ENCODE data around the gene KDM6B. TPM values are rescaled to one million over a fixed set of nuclear protein-coding genes. Genes with fewer than 3 reads are reported as not detected.
A peak's percentile ranks its signal among the peaks of the same experiment; 100 is the strongest.

Gene KDM6B
- total RNA-seq, 1 donor from 2014 or later: 0.48 TPM

- DNase-seq (ENCODE audit: low spot score): no peak
These were observed 33.9 kb downstream of the KDM6B start for GRCh38 chr17:7867881-7868329.

DNA sequence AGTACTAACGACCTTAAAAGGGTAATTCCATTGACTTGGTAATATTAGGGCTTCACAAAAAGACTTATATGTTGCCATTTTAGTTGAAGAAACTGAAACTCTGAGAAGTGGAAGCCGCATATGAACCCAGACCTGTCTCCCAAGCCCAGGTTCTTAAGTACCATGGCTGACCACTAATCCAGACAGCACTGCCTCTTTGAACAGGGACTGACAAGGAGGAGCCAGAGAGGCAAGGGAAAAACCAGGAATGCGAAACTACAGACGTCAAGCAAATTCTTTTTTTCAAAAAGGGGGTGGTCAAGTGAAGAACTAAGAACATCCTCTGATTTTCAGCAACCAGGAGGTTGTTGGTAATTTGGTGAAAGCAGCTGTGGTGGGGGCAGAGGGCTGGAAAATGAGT, 39.0 kb downstream of the KDM6B start:
- peak; percentile 73 for DNase-seq (ENCODE audit: low spot score)

- no peak for DNase-seq (ENCODE audit: low spot score)
These were observed 41.9 kb downstream of the KDM6B start for GRCh38 chr17:7875804-7876370.

DNA sequence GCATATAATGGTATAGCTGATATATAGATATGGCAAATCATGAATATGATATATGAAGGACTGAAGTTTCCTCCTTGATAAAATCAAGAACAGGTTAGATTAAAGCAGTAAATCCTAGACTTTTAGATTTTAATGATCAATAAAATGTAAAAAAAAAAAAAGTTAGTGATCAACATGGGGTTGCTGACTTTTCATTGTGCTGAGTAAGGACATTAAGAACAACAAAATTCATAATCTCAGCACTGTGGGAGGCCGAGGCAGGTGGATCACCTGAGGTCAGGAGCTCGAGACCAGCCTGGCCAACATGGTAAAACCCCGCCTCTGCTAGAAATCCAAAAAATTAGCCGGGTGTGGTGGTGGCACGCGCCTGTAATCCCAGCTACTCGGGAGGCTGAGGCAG, 44.2 kb downstream of the KDM6B start:
- no peak for DNase-seq (ENCODE audit: low spot score)

DNA sequence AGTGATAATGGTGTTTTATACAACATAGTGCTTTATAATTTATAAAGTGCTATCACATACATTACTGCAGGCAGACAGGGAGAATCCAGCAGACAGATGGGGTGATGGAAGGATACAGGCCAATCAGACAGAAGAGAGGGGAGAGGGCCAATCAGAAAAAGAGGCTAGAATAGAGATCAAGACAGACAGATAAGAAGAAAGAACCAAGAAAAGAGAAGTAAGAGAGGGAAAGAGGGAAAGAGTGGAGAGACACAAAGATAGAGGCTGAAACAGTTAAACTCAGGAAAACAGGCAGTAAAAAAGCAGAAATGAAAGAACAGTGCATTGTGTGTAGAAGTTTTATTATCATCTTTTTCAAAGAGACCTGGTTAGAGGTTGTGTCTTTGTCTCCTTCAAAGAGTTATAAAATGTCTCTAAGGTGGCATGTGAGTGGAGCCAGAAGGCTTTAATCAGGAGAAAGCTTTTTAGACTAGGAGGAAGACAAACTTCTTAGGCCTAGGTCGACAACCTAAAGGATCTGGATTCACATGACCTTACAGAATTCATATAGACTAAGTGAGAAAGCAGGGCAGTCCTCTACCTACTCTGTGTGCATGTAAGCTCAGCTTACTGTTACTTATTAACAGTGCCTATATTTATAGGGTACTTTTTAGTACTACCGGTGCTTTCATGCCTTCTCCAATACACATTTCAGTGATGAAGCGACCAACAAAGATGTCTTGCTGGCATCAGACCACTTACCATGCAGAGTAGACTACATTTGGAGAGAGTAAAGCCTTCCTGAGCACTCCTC, 46.3 kb downstream of the KDM6B start:
- DNase-seq (ENCODE audit: low spot score): no peak

- DNase-seq (ENCODE audit: low spot score): peak; percentile 69
These were observed 47.4 kb downstream of the KDM6B start for GRCh38 chr17:7881276-7882054.

DNA sequence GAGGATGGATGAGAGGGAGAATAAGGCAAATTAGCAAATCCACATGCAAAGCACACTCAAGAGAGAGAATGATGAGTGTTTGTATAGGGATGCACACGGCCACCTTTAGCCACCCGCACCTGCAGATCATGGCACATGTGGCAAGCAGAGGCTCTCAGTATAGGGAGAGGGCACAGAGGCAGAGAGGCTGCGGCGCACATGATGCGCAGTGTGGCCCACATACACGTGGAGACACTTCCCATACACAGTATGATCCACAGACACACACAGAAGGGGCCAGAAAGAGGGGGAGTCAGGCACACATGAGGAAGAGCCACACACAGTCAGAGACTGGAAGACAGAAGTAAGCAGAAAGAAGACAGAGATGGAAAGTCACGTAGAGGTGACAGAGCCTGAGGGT, 48.1 kb downstream of the KDM6B start:
- DNase-seq (ENCODE audit: low spot score): peak; percentile 23

- no peak for DNase-seq (ENCODE audit: low spot score)
These were observed 48.6 kb downstream of the KDM6B start for GRCh38 chr17:7882629-7883028.

Other genes starting within 250 kb of the KDM6B start
- gene SOX15, start 244.1 kb upstream of the KDM6B start, total RNA-seq (ENCODE audit: insufficient read depth, low replicate concordance): 1.9 TPM
- gene FXR2, start 219.3 kb upstream of the KDM6B start, total RNA-seq (ENCODE audit: insufficient read depth, low replicate concordance): 32.7 TPM
- 39.7 TPM for gene SAT2, start 206.4 kb upstream of the KDM6B start, total RNA-seq (ENCODE audit: insufficient read depth, low replicate concordance)
- gene SHBG, start 204.1 kb upstream of the KDM6B start, total RNA-seq (ENCODE audit: insufficient read depth, low replicate concordance): 3.9 TPM
- gene ATP1B2, start 183.3 kb upstream of the KDM6B start, total RNA-seq (ENCODE audit: insufficient read depth, low replicate concordance): 2.6 TPM
- gene TP53, start 146.7 kb upstream of the KDM6B start, total RNA-seq (ENCODE audit: insufficient read depth, low replicate concordance): 9.6 TPM
- gene WRAP53, start 145.7 kb upstream of the KDM6B start, total RNA-seq (ENCODE audit: insufficient read depth, low replicate concordance): 2.4 TPM
- gene EFNB3, start 129.0 kb upstream of the KDM6B start, total RNA-seq (ENCODE audit: insufficient read depth, low replicate concordance): 1.9 TPM
- not detected for gene DNAH2, start 116.5 kb upstream of the KDM6B start, total RNA-seq (ENCODE audit: insufficient read depth, low replicate concordance)
- gene TMEM88, start 20.8 kb downstream of the KDM6B start, total RNA-seq (ENCODE audit: insufficient read depth, low replicate concordance): 1.7 TPM
- 55.9 TPM for gene NAA38, start 23.3 kb downstream of the KDM6B start, total RNA-seq (ENCODE audit: insufficient read depth, low replicate concordance)
- 7.9 TPM for gene CYB5D1, start 23.8 kb downstream of the KDM6B start, total RNA-seq (ENCODE audit: insufficient read depth, low replicate concordance)
- gene CHD3, start 54.6 kb downstream of the KDM6B start, total RNA-seq (ENCODE audit: insufficient read depth, low replicate concordance): 88.6 TPM
- 2.6 TPM for gene RNF227, start 82.1 kb downstream of the KDM6B start, total RNA-seq (ENCODE audit: insufficient read depth, low replicate concordance)
- gene KCNAB3, start 95.6 kb downstream of the KDM6B start, total RNA-seq (ENCODE audit: insufficient read depth, low replicate concordance): 1.7 TPM
- gene TRAPPC1, start 97.7 kb downstream of the KDM6B start, total RNA-seq (ENCODE audit: insufficient read depth, low replicate concordance): 3.6 TPM
- 10.8 TPM for gene CNTROB, start 98.0 kb downstream of the KDM6B start, total RNA-seq (ENCODE audit: insufficient read depth, low replicate concordance)
- gene GUCY2D, start 168.4 kb downstream of the KDM6B start, total RNA-seq (ENCODE audit: insufficient read depth, low replicate concordance): 0.72 TPM
- not detected for gene ALOX15B, start 204.8 kb downstream of the KDM6B start, total RNA-seq (ENCODE audit: insufficient read depth, low replicate concordance)

All from umbilical cord (tissue), 2 donors.